ENCODE measurements around the gene HDAC4.

The HDAC4 gene

GRCh38 chr2:239189711-239190131, 211.1 kb downstream of the HDAC4 start:
- TF ChIP-seq CTCF (IDR thresholded peaks at IDR 0.05; ENCODE audit: low read length) (no peak), EZH2 (IDR thresholded peaks at IDR 0.05; ENCODE audit: borderline replicate concordance, low read length) (no peak)
- Histone ChIP-seq H3K4me1 (ENCODE audit: insufficient read depth, low read length, severe bottlenecking) (no peaks in the 10 kb centered on the region), H2AFZ (ENCODE audit: low read length) (no peak overlapping the region), H4K20me1 (ENCODE audit: insufficient read depth, low read length) (no peaks in the 10 kb centered on the region), H3K27ac (ENCODE audit: low read depth, low read length, poor library complexity, severe bottlenecking) (no peak overlapping the region), H3F3A (ENCODE audit: insufficient read depth, low read length) (no peaks in the 10 kb centered on the region), H3K9me3 (ENCODE audit: low read length) (no peaks in the 10 kb centered on the region), H3K4me3 (ENCODE audit: low read depth, low read length, poor library complexity, severe bottlenecking) (no peak overlapping the region), H3K36me3 (ENCODE audit: insufficient read depth, low read length) (no peaks in the 10 kb centered on the region), H3K27me3 (ENCODE audit: insufficient read depth, low read length) (no peaks in the 10 kb centered on the region), H3K4me2 (ENCODE audit: low read length) (no peak overlapping the region), H3K9ac (ENCODE audit: low read length) (no peak overlapping the region), H3K79me2 (ENCODE audit: insufficient read depth, low read length) (no peaks in the 10 kb centered on the region), H3K9me2 (ENCODE audit: low read depth, low read length) (no peaks in the 10 kb centered on the region)

- no peak overlapping the region for H3K9ac ChIP-seq (ENCODE audit: low read length)
- TF ChIP-seq EZH2 (IDR thresholded peaks at IDR 0.05; ENCODE audit: borderline replicate concordance, low read length): no peak
- TF ChIP-seq CTCF (IDR thresholded peaks at IDR 0.05; ENCODE audit: low read length): no peak
- no peaks in the 10 kb centered on the region for H3K9me2 ChIP-seq (ENCODE audit: low read depth, low read length)
- H3F3A ChIP-seq (ENCODE audit: insufficient read depth, low read length): no peaks in the 10 kb centered on the region
- H3K36me3 ChIP-seq (ENCODE audit: insufficient read depth, low read length): no peaks in the 10 kb centered on the region
- H3K4me3 ChIP-seq (ENCODE audit: low read depth, low read length, poor library complexity, severe bottlenecking): no peak overlapping the region
- no peaks in the 10 kb centered on the region for H3K4me1 ChIP-seq (ENCODE audit: insufficient read depth, low read length, severe bottlenecking)
- no peaks in the 10 kb centered on the region for H4K20me1 ChIP-seq (ENCODE audit: insufficient read depth, low read length)
- H3K27ac ChIP-seq (ENCODE audit: low read depth, low read length, poor library complexity, severe bottlenecking): no peak overlapping the region
- H3K4me2 ChIP-seq (ENCODE audit: low read length): no peak overlapping the region
- no peaks in the 10 kb centered on the region for H3K27me3 ChIP-seq (ENCODE audit: insufficient read depth, low read length)
- H2AFZ ChIP-seq (ENCODE audit: low read length): no peak overlapping the region
- no peaks in the 10 kb centered on the region for H3K79me2 ChIP-seq (ENCODE audit: insufficient read depth, low read length)
- no peaks in the 10 kb centered on the region for H3K9me3 ChIP-seq (ENCODE audit: low read length)
These were observed 212.3 kb downstream of the HDAC4 start for GRCh38 chr2:239188536-239188935.

- TF ChIP-seq CTCF (IDR thresholded peaks at IDR 0.05; ENCODE audit: low read length) (no peak), EZH2 (IDR thresholded peaks at IDR 0.05; ENCODE audit: borderline replicate concordance, low read length) (no peak)
- H3K4me2 ChIP-seq (ENCODE audit: low read length): no peak overlapping the region
- no peaks in the 10 kb centered on the region for H3K36me3 ChIP-seq (ENCODE audit: insufficient read depth, low read length)
- H3K27ac ChIP-seq (ENCODE audit: low read depth, low read length, poor library complexity, severe bottlenecking): no peak overlapping the region
- H3K9me3 ChIP-seq (ENCODE audit: low read length): no peaks in the 10 kb centered on the region
- no peaks in the 10 kb centered on the region for H3K27me3 ChIP-seq (ENCODE audit: insufficient read depth, low read length)
- no peaks in the 10 kb centered on the region for H3K9me2 ChIP-seq (ENCODE audit: low read depth, low read length)
- H3K9ac ChIP-seq (ENCODE audit: low read length): no peak overlapping the region
- H4K20me1 ChIP-seq (ENCODE audit: insufficient read depth, low read length): no peaks in the 10 kb centered on the region
- H2AFZ ChIP-seq (ENCODE audit: low read length): no peak overlapping the region
- no peak overlapping the region for H3K4me3 ChIP-seq (ENCODE audit: low read depth, low read length, poor library complexity, severe bottlenecking)
- H3F3A ChIP-seq (ENCODE audit: insufficient read depth, low read length): no peaks in the 10 kb centered on the region
- no peaks in the 10 kb centered on the region for H3K79me2 ChIP-seq (ENCODE audit: insufficient read depth, low read length)
- no peaks in the 10 kb centered on the region for H3K4me1 ChIP-seq (ENCODE audit: insufficient read depth, low read length, severe bottlenecking)
These were observed 213.2 kb downstream of the HDAC4 start for GRCh38 chr2:239187464-239188253.
